GM19023 (cell line): ENCODE measurements around the gene VEZF1.
"Not testable (repeated sequence)": the region's sequence is repeated elsewhere in the genome, so short reads cannot be mapped to it uniquely, and the experiment has no call there.

Experiments used
- ATAC-seq: cut with Tn5 transposase; IDR thresholded peaks from one replicate; pipeline ENCODE4 v1.9.1; 2021; ENCODE audit warnings: mild to moderate bottlenecking, moderate library complexity; ENCODE audit not compliant: unreplicated experiment

Gene VEZF1

GRCh38 chr17:57976594-57976993 is 11.5 kb downstream of the VEZF1 start:
- ATAC-seq, result no peak

GRCh38 chr17:57975044-57975443 is 13.0 kb downstream of the VEZF1 start:
- no peak for ATAC-seq

- ATAC-seq, result not testable (repeated sequence)
Observed at GRCh38 chr17:57974053-57974824, 13.8 kb downstream of the VEZF1 start.

- no peak for ATAC-seq
Observed at GRCh38 chr17:57972151-57972550, 15.9 kb downstream of the VEZF1 start.

- ATAC-seq, result no peak
Observed at GRCh38 chr17:57971572-57971971, 16.5 kb downstream of the VEZF1 start.

- ATAC-seq, result no peak
Observed at GRCh38 chr17:57970710-57971109, 17.3 kb downstream of the VEZF1 start.

- no peak for ATAC-seq
Observed at GRCh38 chr17:57968456-57968855, 19.6 kb downstream of the VEZF1 start.

GRCh38 chr17:57966875-57967274 is 21.2 kb downstream of the VEZF1 start:
- no peak for ATAC-seq

- no peak for ATAC-seq
Observed at GRCh38 chr17:57966246-57966645, 21.8 kb downstream of the VEZF1 start.

- no peak for ATAC-seq
Observed at GRCh38 chr17:57965521-57966160, 22.4 kb downstream of the VEZF1 start.

GRCh38 chr17:57963149-57963511 is 24.9 kb downstream of the VEZF1 start:
- ATAC-seq, result no peak

- no peak for ATAC-seq
Observed at GRCh38 chr17:57962279-57963148, 25.5 kb downstream of the VEZF1 start.

- no peak for ATAC-seq
Observed at GRCh38 chr17:57959929-57960328, 28.1 kb downstream of the VEZF1 start.

- ATAC-seq, result not testable (repeated sequence)
Observed at GRCh38 chr17:57958391-57958790, 29.7 kb downstream of the VEZF1 start.

- no peak for ATAC-seq
Observed at GRCh38 chr17:57957886-57958285, 30.2 kb downstream of the VEZF1 start.

- ATAC-seq, result no peak
Observed at GRCh38 chr17:57957120-57957850, 30.8 kb downstream of the VEZF1 start.

- ATAC-seq, result peak; percentile 59
Observed at GRCh38 chr17:57956291-57957119, 31.5 kb downstream of the VEZF1 start.

GRCh38 chr17:57955183-57955931 is 32.7 kb downstream of the VEZF1 start, which contains the start of gene CUEDC1:
TSS of gene CUEDC1 (minus strand) at chr17:57955412. CDS start at chr17:57885564, 69,848 bp downstream.
- peak; percentile 51 for ATAC-seq
